Psoas muscle (tissue), 8 donors: Measurements from ENCODE around the gene SUMO1. TPM values are rescaled to one million over a fixed set of nuclear protein-coding genes. Genes with fewer than 3 reads are reported as not detected.

Experiments
- ATAC-seq, 4 donors: fragments of 200-7000 bp; cut with Tn5 transposase; one replicate each; pipeline ENCODE4 v1.9.1; 2020; ENCODE audit warnings: moderate library complexity in 3 of 4, mild to moderate bottlenecking in 2 of 4
- DNase-seq, 2 donors: peaks; one replicate each; pipeline ENCODE4 v3.0.0-alpha.2; 2020
- H3K27ac ChIP-seq: fragments of 200-600 bp; one replicate; pipeline ENCODE4 v1.8.0; 2022
- H3K27me3 ChIP-seq, 3 donors: fragments of 200-600 bp in 1 of 3; one replicate each; pipeline versions ENCODE4 v1.6.1 to v1.8.0; 2013 to 2022; ENCODE audit warnings: low read length in 2 of 3, mild to moderate bottlenecking in 2 of 3, moderate library complexity in 1 of 3; ENCODE audit not compliant: insufficient read depth in 3 of 3
- H3K36me3 ChIP-seq, 2 donors: fragments of 200-600 bp in 1 of 2; one replicate each; pipeline versions ENCODE4 v1.6.1 to v1.8.0; 2013 to 2022; ENCODE audit warnings: low read depth in 1 of 2, mild to moderate bottlenecking in 1 of 2, moderate library complexity in 1 of 2; ENCODE audit not compliant: insufficient read depth in 1 of 2
- H3K4me1 ChIP-seq: fragments of 200-600 bp; one replicate; pipeline ENCODE4 v1.8.0; 2022
- H3K4me3 ChIP-seq: fragments of 200-600 bp; one replicate; pipeline ENCODE4 v1.8.0; 2022; ENCODE audit warnings: mild to moderate bottlenecking
- H3K9me3 ChIP-seq: fragments of 200-600 bp; one replicate; pipeline ENCODE4 v1.8.0; 2022
- CTCF ChIP-seq: fragments of 200-600 bp; IDR thresholded peaks from one replicate; pipeline ENCODE4 v1.8.0; 2022; ENCODE audit warnings: antibody characterized with exemption
- WGBS, 3 donors: extraction: QIAGEN DNeasy Blood & Tissue Kit; methylation state at CpG; one replicate each; pipeline versions ENCODE4 v1.1.6 to v1.1.7; 2013; 5-methylcytosine and 5-hydroxymethylcytosine counted together
- intact Hi-C, 2 donors: fragments of 100-400 bp; cut with DNase I; formaldehyde crosslinking; loops; one replicate each; pipeline versions ENCODE4 v1.11.0 to v1.14.2; 2022
- polyA plus RNA-seq, 3 donors: library from polyadenylated mRNA; stranded (reverse); fragments of 200-250 nt; gene quantifications; one replicate each; pipeline ENCODE4 v1.2.3, GENCODE V29; 2013
- total RNA-seq, 4 donors: library from RNA; stranded (reverse); fragmentation: NEBNext Ultra II Directional in 2 of 4; extraction: Animal tissue kit (Norgen Biotek cat#: 25700) in 2 of 4; gene quantifications; one replicate each; pipeline versions ENCODE4 v1.2.1 to v1.2.4, GENCODE V29; 2021 to 2023
- donor health status: healthy with polysubstance abuse.
- donor health status: DM: no; HTN: no; CAD: no; lungs with moderate emphysema.
- donor health status: Bipolar disorder and iron deficiency.
- donor health status: healthy.
- donor health status: DM: yes; HTN: yes; CAD: no.
- donor health status: DM: no; HTN: no; CAD: no.
- donor health status: DM: no; HTN: no; CAD: no.
- donor health status: DM: yes; HTN: yes; CAD: no.

The SUMO1 gene
- total and polyA plus RNA-seq, 7 donors = 55.4 to 134 (median 69.8) TPM

GRCh38 chr2:202193305-202193704, 45.1 kb downstream of the SUMO1 start:
- intact Hi-C loops = no loop called here
- ATAC-seq (no peak), DNase-seq (no peak)
- Histone ChIP-seq H3K36me3 (no peaks in the 10 kb centered on the region), H3K27ac (no peak overlapping the region), H3K4me1 (no peaks in the 10 kb centered on the region), H3K27me3 (no peaks in the 10 kb centered on the region), H3K9me3 (no peaks in the 10 kb centered on the region), H3K4me3 (no peak overlapping the region)
- no peak for TF ChIP-seq CTCF
- 79 to 81% (median 81%) methylated on average over 5 of the region's 5 CpGs for WGBS, 3 donors

- no peak overlapping the region for H3K4me3 ChIP-seq
- H3K36me3 ChIP-seq = no peaks in the 10 kb centered on the region
- no peaks in the 10 kb centered on the region for H3K27me3 ChIP-seq
- H3K4me1 ChIP-seq = peaks cover 12% of the 10 kb centered on the region
- H3K9me3 ChIP-seq = no peaks in the 10 kb centered on the region
- WGBS, 3 donors = 72 to 82% (median 76%) methylated on average over 1 of the region's 1 CpG
- intact Hi-C loops = no loop called here
- TF ChIP-seq CTCF = no peak
- no peak overlapping the region for H3K27ac ChIP-seq
- ATAC-seq (no peak), DNase-seq (no peak)
Measured at GRCh38 chr2:202187570-202187969, 50.8 kb downstream of the SUMO1 start.

GRCh38 chr2:202186641-202187202, 51.7 kb downstream of the SUMO1 start:
- H3K9me3 ChIP-seq = no peaks in the 10 kb centered on the region
- ATAC-seq (peak; percentile 46 to 65 (median 56)), DNase-seq (no peak)
- WGBS, 3 donors = 52 to 74% (median 63%) methylated on average over 4 of the region's 4 CpGs
- no peak overlapping the region for H3K4me3 ChIP-seq
- H3K27ac ChIP-seq = no peak overlapping the region
- peaks cover 12% of the 10 kb centered on the region for H3K4me1 ChIP-seq
- no peaks in the 10 kb centered on the region for H3K36me3 ChIP-seq
- H3K27me3 ChIP-seq = no peaks in the 10 kb centered on the region
- intact Hi-C loops = no loop called here
- TF ChIP-seq CTCF = no peak

GRCh38 chr2:202185156-202185555, 53.2 kb downstream of the SUMO1 start:
- H3K9me3 ChIP-seq = no peaks in the 10 kb centered on the region
- 79 to 85% (median 83%) methylated on average over 6 of the region's 6 CpGs for WGBS, 3 donors
- H3K4me3 ChIP-seq = no peak overlapping the region
- no peaks in the 10 kb centered on the region for H3K27me3 ChIP-seq
- H3K4me1 ChIP-seq = peaks cover 12% of the 10 kb centered on the region
- DNase-seq (no peak), ATAC-seq (no peak)
- H3K36me3 ChIP-seq = no peaks in the 10 kb centered on the region
- intact Hi-C loops = no loop called here
- no peak overlapping the region for H3K27ac ChIP-seq
- TF ChIP-seq CTCF = no peak

GRCh38 chr2:202184557-202184956, 53.8 kb downstream of the SUMO1 start:
- Histone ChIP-seq H3K9me3 (no peaks in the 10 kb centered on the region), H3K27ac (no peak overlapping the region), H3K4me3 (no peak overlapping the region), H3K36me3 (no peaks in the 10 kb centered on the region), H3K4me1 (peaks cover 12% of the 10 kb centered on the region), H3K27me3 (no peaks in the 10 kb centered on the region)
- ATAC-seq = no peak
- intact Hi-C loops = no loop called here
- TF ChIP-seq CTCF = no peak
- WGBS, 3 donors = 77 to 90% (median 81%) methylated on average over 2 of the region's 2 CpGs
- DNase-seq = no peak
